IPS-18a (cell line): Measurements from ENCODE around the gene TRNP1.

ENCODE experiments used
- H3K27ac ChIP-seq: one replicate; pipeline ENCODE4 v1.5.1; 2013; ENCODE audit warnings: low read length
- H3K27me3 ChIP-seq: one replicate; pipeline ENCODE4 v1.6.1; 2013; ENCODE audit warnings: mild to moderate bottlenecking, low read length; ENCODE audit not compliant: control insufficient read depth, insufficient read depth
- H3K36me3 ChIP-seq: one replicate; pipeline ENCODE4 v1.6.1; 2013; ENCODE audit warnings: low read depth, low read length; ENCODE audit not compliant: control insufficient read depth
- H3K4me1 ChIP-seq: one replicate; pipeline ENCODE4 v1.6.1; 2013; ENCODE audit warnings: low read depth, low read length; ENCODE audit not compliant: control insufficient read depth
- H3K4me3 ChIP-seq: one replicate; pipeline ENCODE4 v1.5.1; 2013; ENCODE audit warnings: low read length
- H3K9ac ChIP-seq: one replicate; pipeline ENCODE4 v1.6.1; 2013; ENCODE audit warnings: mild to moderate bottlenecking, low read length, moderate library complexity
- H3K9me3 ChIP-seq: one replicate; pipeline ENCODE4 v1.6.1; 2013; ENCODE audit warnings: low read depth, low read length; ENCODE audit not compliant: control insufficient read depth

The TRNP1 gene

DNA sequence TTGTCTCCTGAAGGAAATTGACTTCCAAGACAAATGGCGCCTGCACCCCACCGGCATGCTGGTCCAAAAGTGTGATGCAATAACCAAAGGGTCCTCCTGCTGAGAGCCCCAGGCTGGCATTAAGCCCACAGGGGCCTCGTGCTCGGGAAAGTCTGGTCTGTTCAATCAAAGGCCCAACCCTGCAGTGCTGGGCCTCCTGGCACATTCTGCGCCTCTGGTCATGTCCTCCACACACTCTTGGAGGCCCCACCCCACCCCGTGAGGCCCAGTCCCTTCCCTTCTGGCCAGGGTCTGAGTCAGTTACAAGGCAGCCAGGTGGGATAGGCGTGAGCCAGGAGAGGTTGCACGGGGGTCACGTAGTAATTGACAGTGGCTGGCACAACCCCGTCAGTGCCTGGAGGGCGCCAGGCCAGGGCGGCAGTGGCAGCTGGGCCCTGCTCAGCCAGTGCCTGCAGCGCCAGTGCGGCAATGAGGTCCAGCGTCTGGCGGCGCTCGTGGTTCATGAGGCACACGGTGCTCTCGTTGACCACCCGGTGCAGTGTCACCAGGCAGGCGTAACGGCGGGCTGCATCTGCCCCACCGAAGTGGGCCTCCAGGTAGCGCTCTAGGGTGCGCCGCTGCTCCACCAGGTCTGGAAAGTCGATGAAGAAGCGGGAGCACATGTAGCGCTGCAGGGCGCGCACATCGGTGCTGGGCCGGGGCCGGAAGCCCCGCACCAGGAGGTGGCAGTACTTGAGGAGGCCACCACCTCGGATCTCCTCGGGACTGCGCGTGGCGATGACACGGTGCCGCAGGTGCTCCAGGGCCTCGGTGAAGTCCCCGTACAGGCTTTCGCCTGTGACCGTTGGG, 12.4 kb downstream of the TRNP1 start:
- H3K27ac ChIP-seq, result peak overlapping the region; percentile 82

DNA sequence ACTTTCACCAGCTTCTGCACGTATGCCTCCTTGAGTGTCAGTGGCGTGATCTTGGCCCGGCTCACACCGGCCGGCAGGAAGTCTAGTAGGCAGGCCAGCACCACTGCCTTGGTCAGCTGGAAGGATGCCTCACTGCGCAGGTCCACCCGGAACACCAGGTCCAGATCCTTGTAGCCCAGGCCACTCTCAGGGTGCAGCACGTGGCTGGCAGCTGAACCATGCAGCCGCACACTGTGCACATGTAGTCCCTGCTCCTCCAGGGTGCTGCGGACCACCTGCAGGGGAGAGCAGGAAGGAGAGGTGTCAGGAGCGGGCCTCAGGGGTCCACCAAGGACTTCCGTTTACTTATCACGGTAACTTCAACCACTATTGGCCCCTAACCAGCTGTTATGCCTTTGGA, 13.2 kb downstream of the TRNP1 start:
- H3K9ac ChIP-seq, result peak overlapping the region; percentile 49
- peaks cover 39% of the 10 kb centered on the region for H3K36me3 ChIP-seq
- no peaks in the 10 kb centered on the region for H3K9me3 ChIP-seq
- H3K27ac ChIP-seq, result peak overlapping the region; percentile 82
- no peaks in the 10 kb centered on the region for H3K27me3 ChIP-seq
- H3K4me3 ChIP-seq, result no peak overlapping the region
- H3K4me1 ChIP-seq, result peaks cover 62% of the 10 kb centered on the region

More for the DNA sequence above, 12.4 kb downstream of the TRNP1 start:
- H3K4me3 ChIP-seq, result no peak overlapping the region
- H3K9me3 ChIP-seq, result no peaks in the 10 kb centered on the region
- H3K4me1 ChIP-seq, result peaks cover 63% of the 10 kb centered on the region
- peaks cover 39% of the 10 kb centered on the region for H3K36me3 ChIP-seq
- peak overlapping the region; percentile 49 for H3K9ac ChIP-seq
- no peaks in the 10 kb centered on the region for H3K27me3 ChIP-seq

DNA sequence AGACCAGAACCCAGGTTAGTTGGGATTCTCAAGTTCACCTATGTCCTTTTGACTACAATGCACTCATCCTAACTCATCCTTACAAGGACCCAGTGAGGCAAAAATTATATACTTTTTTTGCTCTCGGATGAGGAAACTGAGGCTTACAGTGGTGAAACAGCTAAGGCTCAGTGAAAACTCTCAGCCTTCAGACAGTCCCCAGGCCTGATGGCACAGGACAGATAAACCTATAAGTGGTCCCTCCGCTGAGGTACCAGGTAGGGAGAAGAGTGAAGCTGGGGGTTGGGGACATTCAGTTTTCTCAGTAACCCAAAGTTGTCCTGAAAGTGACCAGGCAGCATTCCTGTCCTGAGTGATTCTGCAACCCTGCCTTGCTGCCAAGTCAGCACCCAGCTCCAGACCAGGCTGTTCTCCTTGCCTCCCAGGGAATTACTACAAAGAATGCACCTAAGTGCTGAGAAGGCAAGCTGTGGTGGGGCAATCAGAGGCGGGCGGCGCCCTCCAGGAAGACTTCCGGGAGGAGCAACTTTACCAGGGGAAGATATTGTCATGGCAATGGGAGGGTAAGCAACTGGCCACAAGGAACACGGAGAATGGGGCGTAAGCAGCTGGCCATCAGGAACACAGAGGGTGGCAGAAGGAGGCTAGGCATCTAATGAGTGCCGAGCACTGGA, 14.6 kb downstream of the TRNP1 start:
- Histone ChIP-seq H3K4me1 (peaks cover 62% of the 10 kb centered on the region), H3K4me3 (peak overlapping the region; percentile 42), H3K36me3 (peaks cover 39% of the 10 kb centered on the region), H3K9me3 (no peaks in the 10 kb centered on the region), H3K9ac (peak overlapping the region; percentile 72), H3K27ac (peak overlapping the region; percentile 90), H3K27me3 (no peaks in the 10 kb centered on the region)

DNA sequence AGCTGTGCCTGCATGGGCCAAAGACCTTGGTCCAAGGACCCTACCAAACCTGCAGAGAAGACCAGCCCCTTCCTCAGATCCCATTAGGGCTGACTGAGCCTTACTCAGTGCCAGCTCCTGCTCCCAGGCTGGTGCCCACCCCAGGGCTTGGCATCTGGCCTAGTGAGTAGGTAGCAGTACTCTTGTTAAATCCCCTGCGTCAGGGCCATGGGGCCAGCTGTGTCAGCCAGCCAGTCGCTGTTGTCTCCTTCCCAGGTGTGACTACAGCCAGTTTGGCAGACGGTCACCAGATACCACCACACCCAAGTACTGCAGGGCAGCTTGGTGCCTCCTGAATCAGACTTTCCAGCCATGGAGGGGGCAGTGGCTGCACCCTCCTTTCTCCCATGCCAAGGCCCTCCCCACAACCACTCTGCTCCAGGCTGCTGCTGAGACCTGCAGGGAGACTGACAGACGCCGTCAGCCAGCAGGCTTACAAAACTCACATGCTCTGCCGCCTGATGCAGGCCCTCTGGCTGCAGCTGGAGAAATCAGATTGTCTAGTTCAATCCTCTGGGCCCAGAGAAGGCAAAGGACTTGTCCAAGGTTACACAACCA, 16.2 kb downstream of the TRNP1 start:
- H3K27ac ChIP-seq, result no peak overlapping the region
- no peaks in the 10 kb centered on the region for H3K9me3 ChIP-seq
- H3K9ac ChIP-seq, result peak overlapping the region; percentile 8
- no peaks in the 10 kb centered on the region for H3K27me3 ChIP-seq
- peak overlapping the region; percentile 88 for H3K4me3 ChIP-seq
- H3K4me1 ChIP-seq, result peaks cover 51% of the 10 kb centered on the region
- peaks cover 31% of the 10 kb centered on the region for H3K36me3 ChIP-seq

DNA sequence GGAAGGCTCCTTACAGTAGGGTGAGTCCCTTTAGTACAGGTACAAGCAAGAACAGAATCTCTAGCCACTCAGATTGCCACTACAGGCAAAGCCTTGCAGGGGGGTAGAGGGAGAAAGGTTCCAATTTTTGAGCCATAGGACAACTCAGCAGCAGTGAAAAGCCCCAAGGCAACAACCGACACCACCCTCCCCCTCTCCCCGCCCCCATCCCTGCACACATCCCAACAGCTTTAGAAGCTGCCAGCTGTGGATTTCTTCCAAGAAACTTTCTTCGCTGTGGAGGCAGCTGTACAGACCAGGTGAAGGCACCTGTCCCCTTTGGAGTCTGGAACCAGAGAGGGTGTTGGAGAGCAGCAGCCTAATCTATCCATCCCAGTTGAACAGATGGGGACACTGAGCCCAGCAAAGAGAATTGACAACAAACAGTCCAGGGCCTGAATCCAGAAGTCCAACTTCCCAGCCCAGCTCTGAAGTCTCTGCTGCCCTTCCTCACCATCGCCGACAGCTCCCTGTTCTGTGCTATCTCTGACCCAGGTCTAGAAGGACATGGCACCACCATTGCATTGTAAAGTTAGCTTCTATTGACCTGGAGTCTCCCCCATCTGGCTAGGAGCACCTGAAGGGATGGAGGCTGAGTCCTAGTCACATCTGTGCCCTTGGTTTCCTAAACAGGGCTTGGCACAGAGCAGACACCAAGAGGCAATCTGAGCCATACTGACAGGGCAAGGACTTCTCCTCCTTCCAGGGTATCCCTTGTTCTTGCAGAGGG, 16.9 kb downstream of the TRNP1 start:
- Histone ChIP-seq H3K27me3 (no peaks in the 10 kb centered on the region), H3K4me3 (peak overlapping the region; percentile 88), H3K36me3 (peaks cover 24% of the 10 kb centered on the region), H3K9ac (peak overlapping the region; percentile 8), H3K4me1 (peaks cover 44% of the 10 kb centered on the region), H3K9me3 (no peaks in the 10 kb centered on the region), H3K27ac (no peak overlapping the region)

DNA sequence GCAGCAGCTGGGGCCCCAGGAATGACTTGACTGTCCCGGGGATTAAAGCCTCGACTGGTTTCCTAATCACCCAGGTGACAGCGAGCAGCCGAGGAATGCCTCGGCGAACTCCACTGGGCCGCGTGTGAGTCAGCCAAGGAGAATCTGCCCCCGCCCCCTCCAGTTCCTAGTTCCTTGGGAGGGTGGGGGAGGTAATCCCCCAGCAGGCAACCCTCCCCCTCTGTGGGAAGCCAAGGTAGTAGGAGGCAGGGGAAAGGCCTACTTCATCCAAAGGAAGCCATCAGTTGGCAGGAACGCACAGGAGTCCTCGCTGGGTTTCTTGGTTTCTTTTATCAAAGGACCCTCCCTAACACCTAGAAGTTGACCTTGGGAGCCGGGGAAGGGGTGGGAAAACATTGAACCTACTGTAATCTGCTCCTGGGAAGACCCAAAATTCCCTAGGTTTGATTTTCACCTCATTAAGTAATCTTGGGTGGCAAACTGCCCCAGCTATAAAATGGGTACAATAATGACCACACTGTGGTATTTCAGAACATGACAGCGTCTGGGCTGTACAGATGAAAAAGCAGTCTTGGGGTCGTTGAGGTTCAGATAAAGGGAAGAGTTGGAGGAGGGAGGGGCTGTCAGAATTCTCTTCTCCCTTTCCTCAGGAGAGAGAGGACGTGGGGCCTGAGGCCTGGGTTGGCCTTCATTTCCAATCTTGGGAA, 17.7 kb downstream of the TRNP1 start:
- peak overlapping the region; percentile 88 for H3K4me3 ChIP-seq
- no peaks in the 10 kb centered on the region for H3K27me3 ChIP-seq
- H3K27ac ChIP-seq, result no peak overlapping the region
- H3K4me1 ChIP-seq, result peaks cover 39% of the 10 kb centered on the region
- H3K36me3 ChIP-seq, result peaks cover 16% of the 10 kb centered on the region
- no peaks in the 10 kb centered on the region for H3K9me3 ChIP-seq
- peak overlapping the region; percentile 75 for H3K9ac ChIP-seq

DNA sequence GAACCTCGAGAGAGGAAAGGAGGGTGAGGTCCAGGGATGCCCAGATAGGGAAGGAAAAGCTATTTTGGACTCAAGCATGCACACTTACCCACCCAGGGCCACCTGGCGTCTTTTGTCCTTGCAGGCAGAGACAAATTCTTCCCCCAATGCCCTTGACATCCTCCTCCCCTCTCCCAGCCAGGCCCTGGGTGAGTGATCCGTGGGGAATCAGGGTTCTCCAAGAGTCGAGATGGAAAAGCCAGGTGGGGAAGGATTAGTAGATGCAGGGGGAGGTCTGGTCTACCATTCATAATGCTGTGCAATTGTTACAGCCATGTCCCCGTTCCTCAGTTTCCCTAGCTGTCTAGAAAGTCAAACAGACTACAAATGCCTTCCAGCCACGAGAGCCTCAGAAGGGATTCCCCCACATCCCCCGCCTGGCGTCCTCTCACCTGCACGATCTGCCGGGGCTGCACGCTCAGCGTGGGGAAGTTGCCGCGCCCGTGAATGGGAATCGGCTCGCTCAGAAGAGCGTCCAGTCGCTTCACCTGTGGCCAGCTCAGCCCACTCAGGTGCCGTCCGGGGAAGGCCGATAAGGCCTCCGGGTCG, 18.6 kb downstream of the TRNP1 start:
- H3K4me3 ChIP-seq, result peak overlapping the region; percentile 88
- no peak overlapping the region for H3K27ac ChIP-seq

DNA sequence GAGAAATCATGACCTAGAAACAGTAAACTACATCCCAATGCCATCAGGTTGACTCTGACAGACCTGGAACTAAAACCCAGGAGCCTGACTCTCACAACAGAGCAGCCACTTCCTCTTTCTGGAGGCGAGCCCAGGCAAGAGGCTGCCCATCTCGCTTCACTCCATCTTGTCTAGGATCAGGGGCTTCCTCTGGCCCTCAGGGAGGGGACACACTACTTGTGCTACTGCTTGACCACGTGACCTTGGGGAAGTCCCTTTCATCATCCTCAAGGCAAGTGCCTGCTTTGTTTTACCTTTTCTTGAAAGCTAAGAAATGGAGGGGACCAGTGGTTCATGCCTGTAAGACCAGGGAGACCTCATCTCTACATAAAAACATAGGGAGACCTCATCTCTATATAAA, 21.8 kb downstream of the TRNP1 start:
- Histone ChIP-seq H3K4me1 (peaks cover 5% of the 10 kb centered on the region), H3K36me3 (no peaks in the 10 kb centered on the region), H3K9ac (no peak overlapping the region), H3K27ac (no peak overlapping the region), H3K27me3 (no peaks in the 10 kb centered on the region), H3K9me3 (no peaks in the 10 kb centered on the region), H3K4me3 (no peak overlapping the region)

More for the DNA sequence above, 18.6 kb downstream of the TRNP1 start:
- Histone ChIP-seq H3K27me3 (no peaks in the 10 kb centered on the region), H3K9me3 (no peaks in the 10 kb centered on the region), H3K36me3 (peaks cover 11% of the 10 kb centered on the region), H3K4me1 (peaks cover 33% of the 10 kb centered on the region), H3K9ac (peak overlapping the region; percentile 75)

DNA sequence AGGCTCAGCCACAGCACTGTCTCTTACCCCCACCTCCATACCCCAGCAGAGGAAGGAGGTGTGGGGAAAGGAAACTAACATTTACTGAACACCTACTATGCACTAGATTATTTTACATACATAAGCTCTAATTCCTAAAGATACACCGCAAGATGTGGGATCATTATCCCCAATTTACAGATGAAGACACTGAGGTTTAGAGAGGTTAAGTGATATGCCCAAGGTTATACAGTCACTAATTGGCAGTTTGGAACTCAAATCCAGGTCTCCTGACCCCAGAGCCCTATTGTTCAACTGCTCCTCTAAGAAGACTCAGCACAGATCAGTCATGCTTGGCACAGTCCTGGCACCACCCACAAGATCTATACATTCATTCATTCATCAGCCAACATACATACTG, 22.9 kb downstream of the TRNP1 start:
- Histone ChIP-seq H3K27ac (no peak overlapping the region), H3K9ac (no peak overlapping the region), H3K36me3 (no peaks in the 10 kb centered on the region), H3K4me1 (peaks cover 4% of the 10 kb centered on the region), H3K9me3 (no peaks in the 10 kb centered on the region), H3K4me3 (no peak overlapping the region), H3K27me3 (no peaks in the 10 kb centered on the region)

DNA sequence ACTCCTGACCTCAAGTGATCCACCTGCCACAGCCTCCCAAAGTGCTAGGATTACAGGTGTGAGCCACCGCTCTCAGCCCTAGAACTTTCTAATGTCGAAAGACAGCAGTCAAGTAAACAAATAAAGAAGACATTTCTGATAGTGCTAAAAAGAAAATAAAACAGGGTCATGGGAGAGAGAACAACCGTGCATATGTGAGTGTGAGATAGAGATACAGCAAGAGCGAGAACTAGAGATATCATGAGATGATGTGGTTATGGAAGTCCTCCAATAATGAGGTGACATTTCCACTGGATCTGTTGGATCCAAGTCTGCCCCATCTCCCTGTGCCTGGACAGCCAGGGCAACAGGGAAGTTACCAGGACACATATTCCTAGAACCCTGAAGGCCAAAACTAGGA, 23.7 kb downstream of the TRNP1 start:
- Histone ChIP-seq H3K9ac (no peak overlapping the region), H3K27me3 (no peaks in the 10 kb centered on the region), H3K27ac (no peak overlapping the region), H3K4me3 (no peak overlapping the region), H3K36me3 (no peaks in the 10 kb centered on the region), H3K9me3 (no peaks in the 10 kb centered on the region), H3K4me1 (peaks cover 8% of the 10 kb centered on the region)
